Measurements from ENCODE around the gene ITGA6. TPM values are rescaled to one million over a fixed set of nuclear protein-coding genes. Genes with fewer than 3 reads are reported as not detected.

ITGA6 gene
- total and polyA plus RNA-seq, 7 donors: 8.4 to 66.5 (median 14.0) TPM

GRCh38 chr2:172472446-172473033, 45.2 kb downstream of the ITGA6 start:
- 70 to 79% methylated on average over 12 of the region's 12 CpGs for WGBS, 2 donors
- H3K27me3 ChIP-seq: no peaks in the 10 kb centered on the region
- H3K4me3 ChIP-seq: no peak overlapping the region
- intact Hi-C loops (cut with DNase I): no loop called here
- H3K27ac ChIP-seq: no peak overlapping the region
- no peaks in the 10 kb centered on the region for H3K9me3 ChIP-seq
- H3K4me1 ChIP-seq: no peaks in the 10 kb centered on the region
- TF ChIP-seq POLR2AphosphoS5 (IDR thresholded peaks at IDR 0.05) (no peak), EP300 (IDR thresholded peaks at IDR 0.05) (no peak), CTCF (IDR thresholded peaks at IDR 0.05) (no peak), POLR2A (IDR thresholded peaks at IDR 0.05) (no peak)
- H3K36me3 ChIP-seq: no peaks in the 10 kb centered on the region
- DNase-seq: no peak

GRCh38 chr2:172473167-172473566, 45.8 kb downstream of the ITGA6 start:
- no peaks in the 10 kb centered on the region for H3K9me3 ChIP-seq
- H3K27ac ChIP-seq: no peak overlapping the region
- intact Hi-C loops (cut with DNase I): no loop called here
- no peak overlapping the region for H3K4me3 ChIP-seq
- TF ChIP-seq POLR2A (IDR thresholded peaks at IDR 0.05): no peak
- TF ChIP-seq EP300 (IDR thresholded peaks at IDR 0.05): no peak
- TF ChIP-seq POLR2AphosphoS5 (IDR thresholded peaks at IDR 0.05): no peak
- TF ChIP-seq CTCF (IDR thresholded peaks at IDR 0.05): no peak
- no peaks in the 10 kb centered on the region for H3K36me3 ChIP-seq
- DNase-seq: no peak
- H3K4me1 ChIP-seq: no peaks in the 10 kb centered on the region
- H3K27me3 ChIP-seq: no peaks in the 10 kb centered on the region

DNA sequence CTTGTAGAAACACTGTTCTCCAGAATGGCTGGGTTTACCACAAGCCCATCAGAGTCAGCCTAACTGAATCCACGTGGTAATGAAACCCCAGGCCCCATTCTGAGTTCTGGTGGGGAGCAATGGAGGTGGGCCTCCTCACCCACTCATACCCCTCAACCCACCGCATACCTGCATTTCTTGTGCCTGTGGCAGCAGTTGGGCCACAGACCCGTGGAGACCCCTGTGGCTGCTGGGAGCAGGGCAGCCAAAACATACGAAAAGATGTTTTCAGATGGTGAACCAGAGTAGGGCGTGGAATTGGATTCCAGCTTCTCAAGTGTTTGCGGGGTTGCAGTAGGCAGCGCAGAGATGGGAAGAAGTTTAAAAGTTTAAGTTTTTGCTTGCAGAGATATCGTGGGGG, 51.0 kb downstream of the ITGA6 start:
- no peak for DNase-seq
- H3K27ac ChIP-seq: no peak overlapping the region
- no peaks in the 10 kb centered on the region for H3K9me3 ChIP-seq
- H3K27me3 ChIP-seq: no peaks in the 10 kb centered on the region
- H3K4me3 ChIP-seq: no peak overlapping the region
- no peaks in the 10 kb centered on the region for H3K36me3 ChIP-seq
- no peaks in the 10 kb centered on the region for H3K4me1 ChIP-seq
- TF ChIP-seq POLR2A (IDR thresholded peaks at IDR 0.05): no peak
- TF ChIP-seq POLR2AphosphoS5 (IDR thresholded peaks at IDR 0.05): no peak
- no peak for TF ChIP-seq CTCF (IDR thresholded peaks at IDR 0.05)
- TF ChIP-seq EP300 (IDR thresholded peaks at IDR 0.05): no peak
- WGBS, 2 donors: 86 to 89% methylated on average over 8 of the region's 8 CpGs
- intact Hi-C loops (cut with DNase I): no loop called here

- DNase-seq: no peak
- H3K27ac ChIP-seq: peak overlapping the region in 1 of 4 donors; percentile 39
Observed at GRCh38 chr2:172480301-172481218, 53.2 kb downstream of the ITGA6 start.

More at GRCh38 chr2:172480301-172481218, 53.2 kb downstream of the ITGA6 start:
- intact Hi-C loops (cut with DNase I): no loop called here
- TF ChIP-seq POLR2AphosphoS5 (IDR thresholded peaks at IDR 0.05): no peak
- TF ChIP-seq CTCF (IDR thresholded peaks at IDR 0.05): no peak
- no peak for TF ChIP-seq POLR2A (IDR thresholded peaks at IDR 0.05)
- no peaks in the 10 kb centered on the region for H3K36me3 ChIP-seq
- no peak overlapping the region for H3K4me3 ChIP-seq
- no peaks in the 10 kb centered on the region for H3K9me3 ChIP-seq
- no peaks in the 10 kb centered on the region for H3K27me3 ChIP-seq
- H3K4me1 ChIP-seq: no peaks in the 10 kb centered on the region
- WGBS, 2 donors: 58 to 67% methylated on average over 12 of the region's 12 CpGs
